ENCODE data around the gene ADAMTSL2. TPM values are rescaled to one million over a fixed set of nuclear protein-coding genes. Genes with fewer than 3 reads are reported as not detected.

ADAMTSL2 gene
- 1.2 and 2.8 TPM in 2 replicates for total RNA-seq

GRCh38 chr9:133534346-133535291 is at the start of gene ADAMTSL2:
Gene ADAMTSL2 (plus strand): TSS chr9:133534704. CDS start chr9:133536713, 2,009 bp downstream.

GRCh38 chr9:133524679-133525228 is 9.8 kb upstream of the ADAMTSL2 start, which contains the start of gene MYMK:
Gene MYMK (minus strand): TSS chr9:133524959. CDS start chr9:133524844, 115 bp downstream.

GRCh38 chr9:133609311-133610098 is 75.0 kb downstream of the ADAMTSL2 start, which contains the start of gene FAM163B:
Gene FAM163B (minus strand): TSS chr9:133609389. CDS start chr9:133580223, 29,166 bp downstream.

Other genes starting within 250 kb of the ADAMTSL2 start
- gene SURF6, start 198.5 kb upstream of the ADAMTSL2 start, total RNA-seq = 7.6 and 15.1 TPM in 2 replicates
- gene MED22, start 186.6 kb upstream of the ADAMTSL2 start, total RNA-seq = 13.5 and 15.1 TPM in 2 replicates
- gene RPL7A, start 186.5 kb upstream of the ADAMTSL2 start, total RNA-seq = 2,629 and 3,058 TPM in 2 replicates
- 35.5 and 40.3 TPM in 2 replicates for gene SURF1, start 178.2 kb upstream of the ADAMTSL2 start, total RNA-seq
- 10.1 and 26.1 TPM in 2 replicates for gene SURF2, start 178.2 kb upstream of the ADAMTSL2 start, total RNA-seq
- gene SURF4, start 158.6 kb upstream of the ADAMTSL2 start, total RNA-seq = 726 and 791 TPM in 2 replicates
- gene STKLD1, start 158.3 kb upstream of the ADAMTSL2 start, total RNA-seq = 0.19 and 0.85 TPM in 2 replicates
- 14.7 and 27.8 TPM in 2 replicates for gene REXO4, start 116.7 kb upstream of the ADAMTSL2 start, total RNA-seq
- gene ADAMTS13, start 112.3 kb upstream of the ADAMTSL2 start, total RNA-seq = 1.2 and 1.4 TPM in 2 replicates
- 2.7 and 5.9 TPM in 2 replicates for gene CACFD1, start 74.7 kb upstream of the ADAMTSL2 start, total RNA-seq
- 11.3 and 21.1 TPM in 2 replicates for gene SLC2A6, start 55.6 kb upstream of the ADAMTSL2 start, total RNA-seq
- gene MYMK, start 9.7 kb upstream of the ADAMTSL2 start, total RNA-seq = not detected in 2 replicates
- under 0.01 TPM in 1 of 2 replicates, not detected in the other for gene FAM163B, start 74.7 kb downstream of the ADAMTSL2 start, total RNA-seq
- not detected in 2 replicates for gene DBH, start 101.7 kb downstream of the ADAMTSL2 start, total RNA-seq
- gene SARDH, start 203.6 kb downstream of the ADAMTSL2 start, total RNA-seq = 9.6 and 12.8 TPM in 2 replicates